HG03571 (cell line): Measurements from ENCODE around the gene KCNA1.

Source experiments
- ATAC-seq: cut with Tn5 transposase; IDR thresholded peaks from one replicate; pipeline ENCODE4 v1.9.1; 2021; ENCODE audit not compliant: unreplicated experiment

KCNA1 gene

GRCh38 chr12:4910502-4911315 lies 1.0 kb downstream of the KCNA1 start:
- no peak for ATAC-seq

- no peak for ATAC-seq
Observed at GRCh38 chr12:4911316-4911994, 1.8 kb downstream of the KCNA1 start.

- no peak for ATAC-seq
Observed at GRCh38 chr12:4914720-4915119, 5.0 kb downstream of the KCNA1 start.

GRCh38 chr12:4915752-4916151 lies 6.0 kb downstream of the KCNA1 start:
- ATAC-seq, result no peak

- ATAC-seq, result no peak
Observed at GRCh38 chr12:4918950-4919660, 9.4 kb downstream of the KCNA1 start.

GRCh38 chr12:4932576-4932975 lies 22.9 kb downstream of the KCNA1 start:
- no peak for ATAC-seq

- ATAC-seq, result no peak
Observed at GRCh38 chr12:4933411-4933810, 23.7 kb downstream of the KCNA1 start.

GRCh38 chr12:4934407-4935035 lies 24.8 kb downstream of the KCNA1 start:
- no peak for ATAC-seq

- ATAC-seq, result no peak
Observed at GRCh38 chr12:4938900-4939299, 29.2 kb downstream of the KCNA1 start.

- ATAC-seq, result no peak
Observed at GRCh38 chr12:4939418-4940023, 29.8 kb downstream of the KCNA1 start.

- ATAC-seq, result peak; percentile 91
Observed at GRCh38 chr12:4943067-4943937, 33.6 kb downstream of the KCNA1 start.

GRCh38 chr12:4943938-4944284 lies 34.2 kb downstream of the KCNA1 start:
- ATAC-seq, result peak; percentile 26

- ATAC-seq, result no peak
Observed at GRCh38 chr12:4947253-4947652, 37.5 kb downstream of the KCNA1 start.

GRCh38 chr12:4951083-4951482 lies 41.4 kb downstream of the KCNA1 start:
- no peak for ATAC-seq

- ATAC-seq, result no peak
Observed at GRCh38 chr12:4951601-4952000, 41.9 kb downstream of the KCNA1 start.

- ATAC-seq, result no peak
Observed at GRCh38 chr12:4954621-4955354, 45.1 kb downstream of the KCNA1 start.

- no peak for ATAC-seq
Observed at GRCh38 chr12:4956054-4956453, 46.3 kb downstream of the KCNA1 start.

- ATAC-seq, result no peak
Observed at GRCh38 chr12:4956968-4957367, 47.3 kb downstream of the KCNA1 start.

GRCh38 chr12:4957761-4958160 lies 48.1 kb downstream of the KCNA1 start:
- no peak for ATAC-seq
